ENCODE data around the gene JPH3.

The JPH3 gene

GRCh38 chr16:87601401-87601981 lies 817 bp upstream of the JPH3 start:
- no peak overlapping the region for H3K4me2 ChIP-seq (ENCODE audit: low read length)
- TF ChIP-seq CTCF (IDR thresholded peaks at IDR 0.05; ENCODE audit: low read depth, low read length, poor library complexity, severe bottlenecking) (no peak), EZH2phosphoT487 (IDR thresholded peaks at IDR 0.05; ENCODE audit: borderline replicate concordance, low read length) (no peak)

DNA sequence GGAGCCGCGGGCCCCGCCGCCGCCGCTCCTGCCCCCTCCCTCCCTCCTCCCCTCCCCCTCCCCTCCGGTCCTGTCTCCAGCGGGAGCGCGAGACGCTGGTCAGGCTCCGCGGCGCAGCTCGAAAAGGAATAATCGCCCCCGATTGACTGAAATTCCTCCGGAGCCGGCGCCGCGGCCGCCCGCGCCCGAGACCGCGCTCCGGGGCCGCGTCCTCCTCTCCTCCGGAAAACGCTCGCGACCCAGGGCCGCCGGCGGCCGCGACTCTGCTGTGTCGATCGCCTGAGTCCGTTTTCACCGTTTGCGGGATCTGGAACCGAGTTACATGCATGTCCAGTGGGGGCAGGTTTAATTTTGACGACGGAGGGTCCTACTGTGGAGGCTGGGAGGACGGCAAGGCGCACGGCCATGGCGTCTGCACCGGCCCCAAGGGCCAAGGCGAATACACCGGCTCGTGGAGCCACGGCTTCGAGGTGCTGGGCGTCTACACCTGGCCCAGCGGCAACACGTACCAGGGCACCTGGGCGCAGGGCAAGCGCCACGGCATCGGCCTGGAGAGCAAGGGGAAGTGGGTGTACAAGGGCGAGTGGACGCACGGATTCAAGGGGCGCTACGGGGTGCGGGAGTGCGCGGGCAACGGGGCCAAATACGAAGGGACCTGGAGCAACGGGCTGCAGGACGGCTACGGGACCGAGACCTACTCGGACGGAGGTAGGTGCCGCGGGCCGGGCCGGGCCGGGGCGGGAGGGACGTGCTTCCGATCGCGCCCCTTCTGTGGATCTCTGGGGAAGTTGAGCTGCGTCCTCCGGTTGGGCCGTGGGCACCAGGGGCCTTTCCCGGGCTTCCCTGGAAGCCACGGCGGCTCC lies 744 bp downstream of the JPH3 start:
- H3K79me2 ChIP-seq (ENCODE audit: control insufficient read depth, low read length): no peaks in the 10 kb centered on the region
- no peaks in the 10 kb centered on the region for H3F3A ChIP-seq (ENCODE audit: control insufficient read depth, insufficient read depth)
- no peak overlapping the region for H3K27ac ChIP-seq (ENCODE audit: low read depth, low read length)
- H3K4me3 ChIP-seq (ENCODE audit: low read length): no peak overlapping the region
- H3K36me3 ChIP-seq (ENCODE audit: control insufficient read depth, low read length): no peaks in the 10 kb centered on the region
- H3K4me2 ChIP-seq (ENCODE audit: low read length): no peak overlapping the region
- no peaks in the 10 kb centered on the region for H3K4me1 ChIP-seq (ENCODE audit: control insufficient read depth, low read length)
- TF ChIP-seq CTCF (IDR thresholded peaks at IDR 0.05; ENCODE audit: low read depth, low read length, poor library complexity, severe bottlenecking): no peak
- no peaks in the 10 kb centered on the region for H3K9me2 ChIP-seq (replicated peaks; ENCODE audit: control insufficient read depth, low read length)
- H4K20me1 ChIP-seq (ENCODE audit: control insufficient read depth, insufficient read depth, low read depth, low read length): no peaks in the 10 kb centered on the region
- peaks cover 17% of the 10 kb centered on the region for H3K27me3 ChIP-seq (ENCODE audit: control insufficient read depth, low read length)
- no peaks in the 10 kb centered on the region for H3K9me3 ChIP-seq (ENCODE audit: control insufficient read depth, insufficient read depth, low read length)

More at GRCh38 chr16:87601401-87601981, 817 bp upstream of the JPH3 start:
- Histone ChIP-seq H3K4me3 (ENCODE audit: low read length) (no peak overlapping the region), H3K9me2 (replicated peaks; ENCODE audit: control insufficient read depth, low read length) (no peaks in the 10 kb centered on the region), H3K79me2 (ENCODE audit: control insufficient read depth, low read length) (no peaks in the 10 kb centered on the region), H3F3A (ENCODE audit: control insufficient read depth, insufficient read depth) (no peaks in the 10 kb centered on the region), H3K27ac (ENCODE audit: low read depth, low read length) (no peak overlapping the region), H4K20me1 (ENCODE audit: control insufficient read depth, insufficient read depth, low read depth, low read length) (no peaks in the 10 kb centered on the region), H3K27me3 (ENCODE audit: control insufficient read depth, low read length) (peaks cover 17% of the 10 kb centered on the region), H3K4me1 (ENCODE audit: control insufficient read depth, low read length) (no peaks in the 10 kb centered on the region), H3K36me3 (ENCODE audit: control insufficient read depth, low read length) (no peaks in the 10 kb centered on the region), H3K9me3 (ENCODE audit: control insufficient read depth, insufficient read depth, low read length) (no peaks in the 10 kb centered on the region)

DNA sequence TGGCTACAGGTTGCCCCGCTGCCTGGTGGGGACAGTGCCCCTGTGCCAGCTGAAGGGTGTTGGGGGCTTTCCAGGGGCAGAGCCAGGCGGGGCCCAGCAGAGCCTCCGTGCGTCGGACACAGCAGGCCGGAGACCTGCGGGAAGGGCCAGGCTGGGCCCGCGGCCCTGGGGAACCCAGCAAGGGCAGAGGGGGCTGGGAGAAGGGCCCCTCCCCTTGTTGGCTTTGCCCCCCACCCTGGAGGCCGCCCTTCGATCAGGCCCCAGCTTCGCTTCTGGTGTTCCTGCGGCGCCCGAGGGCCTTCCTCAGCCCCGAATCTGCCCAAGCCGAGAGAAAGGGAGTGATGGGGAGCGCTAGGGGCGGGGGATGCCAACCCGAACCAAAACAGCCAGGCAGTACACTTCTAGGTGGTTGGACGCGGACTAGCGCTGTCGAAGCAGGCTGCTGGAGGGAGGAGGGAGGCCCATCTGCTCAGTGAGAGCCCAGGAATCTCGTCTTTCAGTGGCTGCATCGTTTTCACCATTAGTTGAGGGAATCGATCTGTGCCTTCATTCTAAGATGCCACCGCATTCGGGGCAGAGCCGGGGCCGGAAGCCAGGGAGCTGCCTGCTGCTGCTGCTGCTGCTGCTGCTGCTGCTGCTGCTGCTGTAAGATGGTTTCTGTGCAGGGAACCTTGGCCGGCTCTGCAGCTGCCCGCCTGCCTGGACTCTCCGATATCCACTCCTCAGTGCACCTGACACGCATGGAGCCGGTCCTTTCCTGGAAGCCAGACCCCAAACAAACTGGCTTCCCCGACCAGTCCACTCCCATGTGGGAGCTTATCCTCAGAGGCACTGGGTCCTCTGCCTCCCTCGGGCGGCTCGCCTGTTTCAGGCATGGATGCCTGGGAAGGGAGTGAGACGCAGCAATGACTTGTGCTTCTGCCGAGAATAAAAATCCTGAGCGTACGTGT lies 1.7 kb downstream of the JPH3 start:
- Histone ChIP-seq H4K20me1 (ENCODE audit: control insufficient read depth, insufficient read depth, low read depth, low read length) (no peaks in the 10 kb centered on the region), H3K36me3 (ENCODE audit: control insufficient read depth, low read length) (no peaks in the 10 kb centered on the region), H3F3A (ENCODE audit: control insufficient read depth, insufficient read depth) (no peaks in the 10 kb centered on the region), H3K4me2 (ENCODE audit: low read length) (no peak overlapping the region), H3K4me3 (ENCODE audit: low read length) (no peak overlapping the region), H3K27me3 (ENCODE audit: control insufficient read depth, low read length) (peaks cover 17% of the 10 kb centered on the region), H3K79me2 (ENCODE audit: control insufficient read depth, low read length) (no peaks in the 10 kb centered on the region), H3K4me1 (ENCODE audit: control insufficient read depth, low read length) (no peaks in the 10 kb centered on the region), H3K27ac (ENCODE audit: low read depth, low read length) (no peak overlapping the region), H3K9me2 (replicated peaks; ENCODE audit: control insufficient read depth, low read length) (no peaks in the 10 kb centered on the region), H3K9me3 (ENCODE audit: control insufficient read depth, insufficient read depth, low read length) (no peaks in the 10 kb centered on the region)
- TF ChIP-seq CTCF (IDR thresholded peaks at IDR 0.05; ENCODE audit: low read depth, low read length, poor library complexity, severe bottlenecking): no peak
- no peak for TF ChIP-seq EZH2phosphoT487 (IDR thresholded peaks at IDR 0.05; ENCODE audit: borderline replicate concordance, low read length)

All from DOHH2 (cell line).